H1 (cell line): Measurements from ENCODE around the gene GNAT1. TPM values are rescaled to one million over a fixed set of nuclear protein-coding genes. Genes with fewer than 3 reads are reported as not detected.

Experiments used
- CTCF ChIA-PET: fragments of 300-600 bp; sonication (Branson Sonifier 250); formaldehyde crosslinking; loops from one replicate; lab custom pipeline; 2021; ENCODE audit not compliant: partially characterized antibody; lab: Charles Lee
- POLR2A ChIA-PET: fragments of 300-600 bp; sonication (Branson Sonifier 250); formaldehyde crosslinking; loops from one replicate; lab custom pipeline; 2021; ENCODE audit warnings: inconsistent platforms; ENCODE audit not compliant: partially characterized antibody; lab: Charles Lee
- DNase-seq, 2 experiments: peaks; one replicate each; pipeline versions ENCODE4 v3.0.0 to v3.0.0-alpha.2; 2010 to 2022; ENCODE audit warnings: low spot score in 2 of 2, low read depth in 1 of 2, mixed read lengths in 1 of 2
- FAIRE-seq: peaks from 2 replicates; lab custom pipeline; 2011; peaks lifted over from hg19 to GRCh38; lab: Jason Lieb, UNC
- H2AFZ ChIP-seq: 2 replicates; pipeline ENCODE4 v1.8.1; 2012; ENCODE audit warnings: low read length, inconsistent platforms
- H2AK5ac ChIP-seq: 2 replicates; pipeline ENCODE4 v1.6.1; 2013; ENCODE audit warnings: low read depth, low read length
- H2BK120ac ChIP-seq: replicated peaks from 2 replicates; pipeline ENCODE3; 2013; ENCODE audit warnings: low read depth, low read length, inconsistent platforms
- H2BK12ac ChIP-seq: 2 replicates; pipeline ENCODE4 v1.6.1; 2013; ENCODE audit warnings: low read depth, low read length
- H2BK15ac ChIP-seq: 2 replicates; pipeline ENCODE4 v1.6.1; 2013; ENCODE audit warnings: low read length
- H2BK20ac ChIP-seq: 2 replicates; pipeline ENCODE4 v1.6.1; 2013; ENCODE audit warnings: low read length
- H2BK5ac ChIP-seq: 2 replicates; pipeline ENCODE4 v1.6.1; 2013; ENCODE audit warnings: low read depth, low read length
- H3K14ac ChIP-seq: 2 replicates; pipeline ENCODE4 v1.6.1; 2013; ENCODE audit warnings: inconsistent platforms; ENCODE audit not compliant: insufficient read length
- H3K18ac ChIP-seq: 2 replicates; pipeline ENCODE4 v1.6.1; 2013; ENCODE audit warnings: low read length; ENCODE audit errors: extremely low read depth
- H3K23ac ChIP-seq: 2 replicates; pipeline ENCODE4 v1.6.1; 2013; ENCODE audit warnings: inconsistent platforms; ENCODE audit not compliant: insufficient read length
- H3K23me2 ChIP-seq: 2 replicates; pipeline ENCODE4 v1.6.1; 2013; ENCODE audit warnings: low read depth, low read length
- H3K27ac ChIP-seq: 2 replicates; pipeline ENCODE4 v1.6.1; 2011; ENCODE audit warnings: low read depth, low read length, inconsistent platforms
- H3K27me3 ChIP-seq, 4 experiments: replicated peaks in 1 of 4; 1 replicate in 1 of 4; 2 replicates in 3 of 4; pipeline versions ENCODE4 v1.6.1 to v1.8.1; 2011 to 2013; ENCODE audit warnings: low read length in 3 of 4, mild to moderate bottlenecking in 3 of 4, inconsistent platforms in 2 of 4, mixed read lengths in 2 of 4, moderate library complexity in 1 of 4; ENCODE audit not compliant: control insufficient read depth in 3 of 4, insufficient read depth in 3 of 4; ENCODE audit errors: extremely low read depth in 1 of 4
- H3K36me3 ChIP-seq, 4 experiments: 2 replicates each; pipeline versions ENCODE4 v1.6.1 to v1.8.1; 2011 to 2013; ENCODE audit warnings: mild to moderate bottlenecking in 4 of 4, low read length in 3 of 4, moderate library complexity in 2 of 4, control low read depth in 1 of 4, inconsistent platforms in 1 of 4; ENCODE audit not compliant: insufficient read depth in 4 of 4, control insufficient read depth in 2 of 4
- H3K4ac ChIP-seq: replicated peaks from 2 replicates; pipeline ENCODE3; 2013; ENCODE audit warnings: low read length, low read depth, mixed read lengths, inconsistent platforms; ENCODE audit not compliant: insufficient read length
- H3K4me1 ChIP-seq, 4 experiments: replicated peaks in 1 of 4; 1 replicate in 1 of 4; 2 replicates in 3 of 4; pipeline versions ENCODE4 v1.6.1 to v1.8.1; 2011 to 2013; ENCODE audit warnings: low read length in 3 of 4, inconsistent platforms in 2 of 4, mixed read lengths in 1 of 4; ENCODE audit not compliant: insufficient read depth in 4 of 4, control insufficient read depth in 3 of 4
- H3K4me2 ChIP-seq, 2 experiments: 2 replicates each; pipeline versions ENCODE4 v1.6.1 to v1.8.1; 2011 to 2013; ENCODE audit warnings: low read depth in 2 of 2, low read length in 2 of 2, control low read depth in 1 of 2, inconsistent platforms in 1 of 2, mild to moderate bottlenecking in 1 of 2; ENCODE audit not compliant: insufficient read depth in 1 of 2
- H3K4me3 ChIP-seq, 4 experiments: fragments of 200-600, 300-600 bp in 1 of 4; sonication (generic), shearing (Covaris generic), sonication (Bioruptor Twin) in 1 of 4; 2 replicates each; pipeline versions ENCODE4 v1.5.1 to v1.8.1; 2011 to 2016; ENCODE audit warnings: low read length in 4 of 4, low read depth in 3 of 4, control low read depth in 2 of 4, inconsistent platforms in 2 of 4, mild to moderate bottlenecking in 2 of 4, mixed read lengths in 1 of 4, moderate library complexity in 1 of 4; ENCODE audit not compliant: insufficient read depth in 2 of 4; ENCODE audit errors: extremely low read depth in 1 of 4
- H3K56ac ChIP-seq: replicated peaks from 2 replicates; pipeline ENCODE3; 2013; ENCODE audit warnings: low read depth, mild to moderate bottlenecking, mixed read lengths, low read length, inconsistent platforms; ENCODE audit not compliant: insufficient read length
- H3K79me1 ChIP-seq: 2 replicates; pipeline ENCODE4 v1.6.1; 2013; ENCODE audit warnings: low read depth, low read length, control low read depth
- H3K79me2 ChIP-seq, 2 experiments: 2 replicates each; pipeline versions ENCODE4 v1.6.1 to v1.8.1; 2012 to 2013; ENCODE audit warnings: low read length in 2 of 2, mild to moderate bottlenecking in 2 of 2, inconsistent platforms in 1 of 2; ENCODE audit not compliant: insufficient read depth in 2 of 2, control insufficient read depth in 1 of 2
- H3K9ac ChIP-seq, 4 experiments: replicated peaks in 1 of 4; 1 replicate in 1 of 4; 2 replicates in 3 of 4; pipeline versions ENCODE4 v1.6.1 to v1.8.1; 2011 to 2013; ENCODE audit warnings: low read depth in 3 of 4, low read length in 3 of 4, control low read depth in 2 of 4, mild to moderate bottlenecking in 2 of 4, moderate library complexity in 2 of 4, inconsistent platforms in 1 of 4; ENCODE audit errors: extremely low read depth in 1 of 4
- H3K9me3 ChIP-seq, 2 experiments: 2 replicates each; pipeline versions ENCODE4 v1.6.1 to v1.8.1; 2012 to 2013; ENCODE audit warnings: mild to moderate bottlenecking in 2 of 2, moderate library complexity in 2 of 2, control low read depth in 1 of 2, inconsistent platforms in 1 of 2, low read depth in 1 of 2, low read length in 1 of 2, mixed read lengths in 1 of 2; ENCODE audit not compliant: insufficient read depth in 2 of 2
- H4K20me1 ChIP-seq, 2 experiments: replicated peaks in 1 of 2; 2 replicates each; pipeline versions ENCODE3 to v1.8.1; 2011 to 2013; ENCODE audit warnings: inconsistent platforms in 2 of 2, low read length in 2 of 2, mild to moderate bottlenecking in 1 of 2; ENCODE audit not compliant: insufficient read depth in 2 of 2, control insufficient read depth in 1 of 2
- H4K5ac ChIP-seq: 2 replicates; pipeline ENCODE4 v1.6.1; 2013; ENCODE audit warnings: low read length, low read depth, mixed read lengths, inconsistent platforms; ENCODE audit not compliant: insufficient read length
- H4K8ac ChIP-seq: 2 replicates; pipeline ENCODE4 v1.8.0; 2013; ENCODE audit warnings: mild to moderate bottlenecking, moderate library complexity, low read length, inconsistent platforms; ENCODE audit not compliant: insufficient read depth; ENCODE audit errors: extremely low read depth
- H4K91ac ChIP-seq: replicated peaks from 2 replicates; pipeline ENCODE3; 2013; ENCODE audit warnings: low read length, mixed read lengths, inconsistent platforms; ENCODE audit not compliant: insufficient read length
- NRF1 ChIP-seq: IDR thresholded peaks from 2 replicates; pipeline ENCODE4 v1.6.1; 2011; ENCODE audit warnings: mild to moderate bottlenecking, low read depth, low read length, improper control_type of control experiment
- RBBP5 ChIP-seq: IDR thresholded peaks from 2 replicates; pipeline ENCODE4 v1.7.1; 2012; ENCODE audit warnings: low read depth, mild to moderate bottlenecking, inconsistent platforms, low read length, moderate library complexity, borderline replicate concordance
- WGBS, 2 experiments: shearing (Covaris generic) in 1 of 2; methylation state at CpG; one replicate each; pipeline versions ENCODE4 v1.1.6 to v1.1.7; 2013 to 2015; ENCODE audit warnings: low lambda C conversion rate in 2 of 2, mixed read lengths in 2 of 2, inconsistent platforms in 1 of 2, low coverage in 1 of 2, missing lambda C conversion rate in 1 of 2; ENCODE audit not compliant: insufficient replicate concordance in 2 of 2, insufficient coverage in 1 of 2, insufficient read length in 1 of 2; ENCODE audit errors: extremely low coverage in 1 of 2, missing lambda C conversion rate in 1 of 2; 5-methylcytosine and 5-hydroxymethylcytosine counted together
- polyA plus RNA-seq, 7 experiments: library from polyadenylated mRNA; depleted of rRNA in 3 of 7; stranded (reverse) in 5 of 7; unstranded in 2 of 7; fragments of >200 nt in 5 of 7; fragments of 200-250 nt in 2 of 7; gene quantifications; 1 replicate in 5 of 7; 2 replicates in 1 of 7; 4 replicates in 1 of 7; pipeline versions ENCODE4 v1.2.1 to v1.2.3, GENCODE V29; 2011 to 2013; ENCODE audit warnings: missing spikeins in 2 of 7, mixed read lengths in 2 of 7
- total RNA-seq: library from RNA; stranded (reverse); fragmentation: NEBNext Ultra II Directional; extraction: Animal tissue kit (Norgen Biotek cat#: 25700); gene quantifications from 2 replicates; pipeline ENCODE4 v1.2.1, GENCODE V29; 2021
- TF ChIP-seq, protein P1 (sequence below): IDR thresholded peaks from 2 replicates; pipeline ENCODE4 v1.6.1; 2012; ENCODE audit warnings: inconsistent platforms
- TF ChIP-seq, protein P2 (sequence below): IDR thresholded peaks from 2 replicates; pipeline ENCODE4 v1.6.1; 2012; ENCODE audit warnings: inconsistent platforms

GNAT1 gene
- total and polyA plus RNA-seq, 2 of the 8 experiments (the other 6 are each of a cell fraction or from before 2014, with no cell fraction given) = 0.08 TPM; not detected in 1

DNA sequence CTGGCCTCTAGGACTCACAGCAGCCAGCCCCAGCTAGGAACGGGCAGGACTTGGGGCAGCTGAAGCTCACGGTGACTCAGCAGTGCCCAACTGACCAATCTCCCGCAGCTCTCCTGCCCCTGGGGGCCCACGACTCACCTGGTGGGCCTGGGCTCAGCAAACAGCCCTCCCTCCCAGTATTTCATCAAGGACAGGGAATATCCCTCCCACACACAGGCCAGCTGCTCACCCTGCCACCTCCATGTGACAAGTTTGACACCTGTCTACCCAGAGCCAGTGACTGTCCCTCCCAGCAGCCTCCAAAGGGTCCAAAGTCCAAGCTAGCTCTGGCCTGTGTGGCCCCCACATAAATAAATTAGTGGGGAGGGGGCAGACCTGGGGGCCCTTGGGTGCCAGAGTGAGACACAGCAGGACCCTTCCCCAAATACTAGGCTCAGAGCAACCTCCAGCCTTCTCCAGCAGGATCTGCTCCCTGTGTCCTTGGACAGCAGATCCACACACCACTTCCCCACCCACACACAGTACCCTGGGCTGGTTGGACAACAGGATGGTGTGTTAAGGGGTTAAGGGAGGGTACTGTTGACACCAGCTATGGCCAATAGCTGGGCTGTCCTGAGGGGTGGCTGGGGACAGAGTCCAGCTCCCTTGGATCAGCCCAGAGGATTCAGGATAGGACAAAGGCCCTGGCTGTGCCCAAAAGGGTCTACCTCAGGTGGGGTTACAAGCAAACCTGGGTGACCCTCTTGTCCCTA, 4.3 kb downstream of the GNAT1 start:
- Histone ChIP-seq H3K23ac (no peak overlapping the region), H4K8ac (no peak overlapping the region; the same call in 1 of the 2 replicates), H3K18ac (peak overlapping the region; percentile 16; the same call in 1 of the 2 replicates), H3K4me1 (peaks cover 0 to 14% (median 7%) of the 10 kb centered on the region in 4 experiments; a peak in 5 of 7 replicates), H4K91ac (peak overlapping the region; percentile 17), H3K4me3 (no peak overlapping the region), H3K14ac (no peak overlapping the region), H2BK120ac (no peak overlapping the region), H3K9me3 (no peaks in the 10 kb centered on the region), H4K5ac (no peak overlapping the region), H3K36me3 (no peaks in the 10 kb centered on the region), H3K4me2 (peak overlapping the region in 1 of 2 experiments; percentile 49; a peak in 1 of 4 replicates), H3K79me2 (no peaks in the 10 kb centered on the region), H3K23me2 (peaks cover 2% of the 10 kb centered on the region; the same call in 1 of the 2 replicates), H3K27me3 (peaks cover 0 to 12% (median 4%) of the 10 kb centered on the region in 4 experiments; a peak in 3 of 7 replicates), H2AK5ac (no peak overlapping the region), H3K56ac (no peak overlapping the region), H3K4ac (peak overlapping the region; percentile 21), H2BK20ac (no peak overlapping the region; the same call in 1 of the 2 replicates), H2BK15ac (0 out of 2 replicates have a peak overlapping the region, but pooled peaks have one; percentile 11), H3K27ac (no peak overlapping the region; the same call in 1 of the 2 replicates), H2AFZ (no peak overlapping the region; the same call in 1 of the 2 replicates), H2BK5ac (peak overlapping the region; percentile 54; the same call in 1 of the 2 replicates), H4K20me1 (no peaks in the 10 kb centered on the region), H3K79me1 (no peaks in the 10 kb centered on the region), H3K9ac (no peak overlapping the region), H2BK12ac (peak overlapping the region; percentile 1; the same call in 1 of the 2 replicates)
- DNase-seq (no peak), FAIRE-seq (no peak)
- TF ChIP-seq NRF1 = no peak
- TF ChIP-seq RBBP5 = 0 out of 2 replicates have a peak, but pooled peaks have one; percentile 9
- TF ChIP-seq, protein P1, sequence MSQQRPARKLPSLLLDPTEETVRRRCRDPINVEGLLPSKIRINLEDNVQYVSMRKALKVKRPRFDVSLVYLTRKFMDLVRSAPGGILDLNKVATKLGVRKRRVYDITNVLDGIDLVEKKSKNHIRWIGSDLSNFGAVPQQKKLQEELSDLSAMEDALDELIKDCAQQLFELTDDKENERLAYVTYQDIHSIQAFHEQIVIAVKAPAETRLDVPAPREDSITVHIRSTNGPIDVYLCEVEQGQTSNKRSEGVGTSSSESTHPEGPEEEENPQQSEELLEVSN = peak; percentile 47; the same call in 1 of the 2 replicates
- TF ChIP-seq, protein P2, sequence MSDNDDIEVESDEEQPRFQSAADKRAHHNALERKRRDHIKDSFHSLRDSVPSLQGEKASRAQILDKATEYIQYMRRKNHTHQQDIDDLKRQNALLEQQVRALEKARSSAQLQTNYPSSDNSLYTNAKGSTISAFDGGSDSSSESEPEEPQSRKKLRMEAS = peak; percentile 33; the same call in 1 of the 2 replicates
- ChIA-PET CTCF (interaction anchor here (0.6 to 19.7 kb wide), 13 partner anchors 19 to 146 kb away, joined by 3 to 1138 read pairs (median 68); partner anchors contain the start of genes GNAI2, HYAL2, SEMA3B and SLC38A3), POLR2A (interaction anchor here (1.0 to 11.9 kb wide), 13 partner anchors 9 to 73 kb away, joined by 3 to 128 read pairs (median 7); partner anchors contain the start of gene SLC38A3)
- WGBS, 2 experiments = 72% methylated on average over 3 of the region's 4 CpGs; no CpG with 5 or more reads in 1 of the 2 experiments
